ENCODE results near the gene AGBL2. TPM values are rescaled to one million over a fixed set of nuclear protein-coding genes. Genes with fewer than 3 reads are reported as not detected.

The AGBL2 gene
- total and polyA plus RNA-seq, 9 of the 15 experiments (the other 6 are each of a cell fraction or from before 2014, with no cell fraction given) = 0.57 to 6.5 (median 1.3) TPM

- ChIA-PET CTCF (ENCODE audit: low intra/inter-chr PET ratio) (no interaction called here), POLR2A (no interaction called here)
- no peak overlapping the region for H3K4me3 ChIP-seq
- H3K79me2 ChIP-seq (ENCODE audit: control insufficient read depth, insufficient read depth, low read length) = peaks cover 20% of the 10 kb centered on the region; the same call in 2 of the 3 replicates
- no peak for FAIRE-seq
- in situ Hi-C loops (cut with MboI) = no loop called here
- no peak overlapping the region for H2AFZ ChIP-seq (ENCODE audit: low read depth, low read length)
- no peak overlapping the region for H3K27ac ChIP-seq (ENCODE audit: extremely low read depth, low read depth, low read length)
- 87% methylated on average over 4 of the region's 5 CpGs for WGBS (ENCODE audit: insufficient coverage, low coverage, missing lambda C conversion rate)
- no peaks in the 10 kb centered on the region for H3K9me1 ChIP-seq (ENCODE audit: control insufficient read depth, insufficient read depth, low read length)
- no peaks in the 10 kb centered on the region for H4K20me1 ChIP-seq (replicated peaks; ENCODE audit: control insufficient read depth, insufficient read depth, low read length)
- H3K4me1 ChIP-seq (replicated peaks in 1 of 2; ENCODE audit: control insufficient read depth in 2 of 2, insufficient read depth in 2 of 2, low read length in 2 of 2) = no peaks in the 10 kb centered on the region
- no peak overlapping the region for H3K4me2 ChIP-seq (ENCODE audit: insufficient read depth, low read length)
- no peaks in the 10 kb centered on the region for H3K9me3 ChIP-seq (replicated peaks; ENCODE audit: control insufficient read depth, insufficient read depth, low read depth, low read length)
- no peak overlapping the region for H3K9ac ChIP-seq (ENCODE audit: insufficient read depth in 1 of 2, low read depth in 2 of 2, low read length in 2 of 2)
- no TSS peak for BruUV-seq (replicated peaks)
- peaks cover 91% of the 10 kb centered on the region for H3K36me3 ChIP-seq (ENCODE audit: control insufficient read depth, insufficient read depth, low read length)
- no peak for DNase-seq (ENCODE audit: extremely low read depth in 1 of 4, low spot score in 3 of 4)
- no peak for ATAC-seq
- intact Hi-C loops (cut with micrococcal nuclease) = no loop called here
- H3K27me3 ChIP-seq (ENCODE audit: control insufficient read depth in 2 of 2, insufficient read depth in 2 of 2, low read length in 2 of 2) = no peaks in the 10 kb centered on the region
- TF ChIP-seq ZBTB2 (IDR thresholded peaks at IDR 0.05) (no peak), CTBP1 (IDR thresholded peaks at IDR 0.05; ENCODE audit: borderline replicate concordance) (no peak), SLC30A9 (CRISPR knock-in tag; IDR thresholded peaks at IDR 0.05) (no peak), ZFP36 (IDR thresholded peaks at IDR 0.05; ENCODE audit: low read depth, low read length, partially characterized antibody) (no peak), FOXO4 (CRISPR knock-in tag; IDR thresholded peaks at IDR 0.05) (no peak), ZBTB1 (CRISPR knock-in tag; IDR thresholded peaks at IDR 0.05; ENCODE audit: borderline replicate concordance, low read depth) (no peak), SMAD4 (CRISPR knock-in tag; conservative IDR thresholded peaks at IDR 0.05) (no peak), ARID3A (IDR thresholded peaks at IDR 0.05; ENCODE audit: borderline replicate concordance, low read depth, low read length) (no peak), TEAD4 (IDR thresholded peaks at IDR 0.05; ENCODE audit: low read length) (no peak), TEAD4 (CRISPR knock-in tag; IDR thresholded peaks at IDR 0.05; ENCODE audit: borderline replicate concordance) (no peak), ZNF512 (tag; IDR thresholded peaks at IDR 0.05) (no peak), SMARCB1 (IDR thresholded peaks at IDR 0.05; ENCODE audit: insufficient read length, low read depth) (no peak)
These were observed 35.6 kb upstream of the AGBL2 start for GRCh38 chr11:47750725-47751124.

Data from K562 (cell line).